HG02610 (cell line): ENCODE data around the gene TBC1D3B.
"Not testable (repeated sequence)": the region's sequence is repeated elsewhere in the genome, so short reads cannot be mapped to it uniquely, and the experiment has no call there.

Source experiments
- ATAC-seq: cut with Tn5 transposase; IDR thresholded peaks from one replicate; pipeline ENCODE4 v1.9.1; 2021; ENCODE audit warnings: mild to moderate bottlenecking, moderate library complexity; ENCODE audit not compliant: unreplicated experiment

The TBC1D3B gene

GRCh38 chr17:36131421-36131820 is 45.0 kb downstream of the TBC1D3B start:
- no peak for ATAC-seq

- ATAC-seq = no peak
These were observed 46.1 kb downstream of the TBC1D3B start for GRCh38 chr17:36130346-36130745.

GRCh38 chr17:36129616-36130015 is 46.8 kb downstream of the TBC1D3B start:
- ATAC-seq = no peak

GRCh38 chr17:36128411-36128978 is 47.9 kb downstream of the TBC1D3B start:
- no peak for ATAC-seq

GRCh38 chr17:36127911-36128310 is 48.5 kb downstream of the TBC1D3B start:
- ATAC-seq = no peak

- peak; percentile 64 for ATAC-seq
These were observed 49.1 kb downstream of the TBC1D3B start for GRCh38 chr17:36127199-36127893.

GRCh38 chr17:36124879-36125824 is 51.3 kb downstream of the TBC1D3B start:
- ATAC-seq = no peak

- no peak for ATAC-seq
These were observed 53.0 kb downstream of the TBC1D3B start for GRCh38 chr17:36123431-36123830.

- ATAC-seq = not testable (repeated sequence)
These were observed 55.3 kb downstream of the TBC1D3B start for GRCh38 chr17:36121099-36121498.

- ATAC-seq = no peak
These were observed 56.2 kb downstream of the TBC1D3B start for GRCh38 chr17:36120221-36120620.

- no peak for ATAC-seq
These were observed 57.7 kb downstream of the TBC1D3B start for GRCh38 chr17:36118477-36119353.

- peak; percentile 75 for ATAC-seq
These were observed 58.7 kb downstream of the TBC1D3B start for GRCh38 chr17:36117505-36118382.
